Fibroblast of mammary gland (primary cell): ENCODE measurements around the gene ERCC6L2.

ENCODE experiments used
- DNase-seq: peaks from one replicate; pipeline ENCODE4 v3.0.0-alpha.2; 2010; ENCODE audit warnings: low read depth
- H3K4me3 ChIP-seq: 2 replicates; pipeline ENCODE4 v1.5.1; 2011; ENCODE audit warnings: low read depth, mild to moderate bottlenecking, low read length, moderate library complexity; ENCODE audit not compliant: control insufficient read depth
- TF ChIP-seq, protein P1 (sequence below): conservative IDR thresholded peaks from 2 replicates; pipeline ENCODE4 v1.5.1; 2011; ENCODE audit warnings: low read depth, low read length, inconsistent platforms; ENCODE audit not compliant: control insufficient read depth, insufficient read depth

The ERCC6L2 gene

DNA sequence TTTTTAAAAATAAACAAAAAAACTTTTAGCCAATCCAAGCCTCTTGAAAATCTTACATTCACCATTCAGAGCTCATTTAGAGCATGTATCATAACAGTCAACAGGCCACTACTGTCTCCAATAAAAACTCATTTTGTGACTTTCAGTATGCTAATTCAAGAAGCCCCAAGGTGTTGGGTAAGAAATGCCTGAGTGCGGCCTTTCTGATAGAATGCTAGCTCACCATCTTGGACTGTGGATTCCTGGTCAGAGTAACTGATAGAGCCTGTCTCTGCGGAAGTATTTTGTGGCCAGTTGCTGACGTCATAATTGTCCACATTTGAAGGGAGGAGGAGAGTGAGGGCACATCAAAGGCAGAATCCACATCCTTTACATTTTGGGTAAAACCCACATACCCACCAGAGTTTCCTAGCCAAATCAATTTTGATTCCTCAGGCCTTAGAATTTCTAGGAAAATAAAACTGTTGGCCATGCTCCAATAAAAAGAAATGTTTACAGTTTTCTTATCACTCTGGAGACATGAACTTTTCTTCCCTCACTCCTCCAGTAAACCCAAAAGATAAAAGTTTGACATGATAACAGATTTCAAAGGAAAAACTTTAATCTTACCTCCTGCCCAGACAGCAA lies 41.1 kb upstream of the ERCC6L2 start:
- TF ChIP-seq, protein P1, sequence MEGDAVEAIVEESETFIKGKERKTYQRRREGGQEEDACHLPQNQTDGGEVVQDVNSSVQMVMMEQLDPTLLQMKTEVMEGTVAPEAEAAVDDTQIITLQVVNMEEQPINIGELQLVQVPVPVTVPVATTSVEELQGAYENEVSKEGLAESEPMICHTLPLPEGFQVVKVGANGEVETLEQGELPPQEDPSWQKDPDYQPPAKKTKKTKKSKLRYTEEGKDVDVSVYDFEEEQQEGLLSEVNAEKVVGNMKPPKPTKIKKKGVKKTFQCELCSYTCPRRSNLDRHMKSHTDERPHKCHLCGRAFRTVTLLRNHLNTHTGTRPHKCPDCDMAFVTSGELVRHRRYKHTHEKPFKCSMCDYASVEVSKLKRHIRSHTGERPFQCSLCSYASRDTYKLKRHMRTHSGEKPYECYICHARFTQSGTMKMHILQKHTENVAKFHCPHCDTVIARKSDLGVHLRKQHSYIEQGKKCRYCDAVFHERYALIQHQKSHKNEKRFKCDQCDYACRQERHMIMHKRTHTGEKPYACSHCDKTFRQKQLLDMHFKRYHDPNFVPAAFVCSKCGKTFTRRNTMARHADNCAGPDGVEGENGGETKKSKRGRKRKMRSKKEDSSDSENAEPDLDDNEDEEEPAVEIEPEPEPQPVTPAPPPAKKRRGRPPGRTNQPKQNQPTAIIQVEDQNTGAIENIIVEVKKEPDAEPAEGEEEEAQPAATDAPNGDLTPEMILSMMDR = no peak
- no peak for DNase-seq
- no peak overlapping the region for H3K4me3 ChIP-seq

DNA sequence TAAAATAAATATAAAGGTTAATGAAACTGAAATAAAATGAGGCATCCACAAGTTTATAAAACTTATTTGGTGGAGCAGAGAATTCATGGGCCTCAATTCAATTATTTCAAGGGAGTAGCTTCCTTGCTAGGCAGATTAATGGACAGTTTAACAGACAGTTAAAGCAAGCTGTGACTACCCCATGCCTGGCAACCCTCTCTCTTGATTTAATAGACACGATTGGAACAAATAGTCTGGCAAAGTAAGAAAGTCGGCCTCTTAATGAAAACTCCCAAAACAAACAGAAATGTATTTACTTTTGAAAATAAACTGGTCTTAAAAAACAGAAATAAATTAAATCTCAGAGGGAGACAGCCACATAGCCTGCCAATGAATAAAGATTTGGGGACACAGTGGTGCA lies 40.1 kb upstream of the ERCC6L2 start:
- no peak for DNase-seq
- TF ChIP-seq, protein P1 = no peak
- no peak overlapping the region for H3K4me3 ChIP-seq

DNA sequence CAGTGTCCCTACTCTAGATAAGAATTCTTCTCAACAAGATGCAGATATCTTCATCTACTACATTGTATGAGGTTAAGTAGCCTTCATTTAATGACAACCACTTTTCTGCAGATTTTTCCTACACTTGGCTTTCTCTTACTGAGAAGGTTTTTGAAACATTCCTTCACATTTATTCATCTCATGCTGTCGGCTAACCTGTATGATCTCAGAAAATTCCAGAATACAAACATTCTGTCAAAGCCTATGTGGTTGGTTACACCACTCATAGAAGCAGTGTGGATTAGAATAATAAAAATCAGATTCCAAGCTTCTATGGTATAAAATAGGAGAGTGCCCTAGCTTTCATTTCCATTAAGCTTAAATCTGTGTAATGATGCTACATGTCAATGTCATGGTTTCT lies 39.4 kb upstream of the ERCC6L2 start:
- no peak for DNase-seq
- no peak overlapping the region for H3K4me3 ChIP-seq
- TF ChIP-seq, protein P1 = no peak

DNA sequence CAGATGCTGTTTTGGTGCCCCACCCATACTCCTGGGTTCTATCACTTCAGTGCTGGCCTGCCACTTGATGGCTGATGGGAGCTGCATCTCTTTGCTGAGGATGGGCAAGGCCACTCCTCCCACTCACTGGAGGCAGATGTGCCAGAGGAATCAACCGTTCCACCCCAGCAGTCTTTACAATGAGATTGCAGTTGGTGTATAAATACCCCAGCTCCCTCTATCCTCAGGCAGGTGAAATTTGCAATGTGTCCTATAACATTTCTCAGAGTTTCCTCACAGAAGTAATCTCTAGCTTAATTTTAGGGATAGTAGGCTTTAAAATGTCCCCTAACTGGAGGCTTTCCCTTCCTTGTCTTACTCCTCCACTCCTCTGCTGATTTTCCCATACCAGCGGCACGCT lies 36.5 kb upstream of the ERCC6L2 start:
- TF ChIP-seq, protein P1 = no peak
- no peak for DNase-seq
- H3K4me3 ChIP-seq = no peak overlapping the region

DNA sequence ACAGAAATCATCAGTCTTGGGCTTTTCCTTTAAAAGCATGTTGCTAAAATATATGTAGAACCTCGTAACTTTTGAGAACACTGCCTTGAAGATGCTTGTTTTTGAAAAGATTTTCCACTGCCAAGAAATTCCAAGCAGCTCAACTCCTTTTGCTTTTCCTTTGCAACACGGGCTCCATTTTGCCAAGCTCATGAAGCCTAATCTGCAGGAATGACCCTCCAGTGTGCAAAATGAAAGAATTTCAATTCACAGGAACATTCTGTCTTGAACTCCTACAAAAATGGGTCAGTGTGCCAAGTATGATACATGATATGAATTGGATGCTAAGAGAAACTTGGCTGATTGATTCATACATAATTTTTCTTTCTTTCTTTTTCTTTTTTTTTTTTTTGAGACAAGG lies 35.4 kb upstream of the ERCC6L2 start:
- DNase-seq = no peak
- TF ChIP-seq, protein P1 = no peak
- no peak overlapping the region for H3K4me3 ChIP-seq

DNA sequence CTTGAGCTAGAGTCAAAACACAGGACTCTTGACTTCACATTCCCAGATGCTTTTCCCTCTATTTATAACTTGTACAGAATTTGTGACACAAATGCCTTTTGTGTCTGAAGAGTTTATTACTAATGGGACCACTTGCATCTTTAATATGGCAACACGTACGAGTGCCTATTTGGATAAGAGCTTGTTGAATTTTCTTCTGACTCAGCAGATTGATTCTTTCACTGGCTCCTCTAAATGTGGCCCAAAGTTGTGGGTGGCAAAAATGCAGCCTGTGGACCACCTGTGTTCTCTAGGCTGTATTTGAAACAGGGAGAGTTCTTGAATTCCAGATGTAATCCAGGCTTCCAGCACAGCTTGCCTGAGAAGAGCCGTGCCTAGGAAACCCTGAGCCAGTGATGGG lies 34.1 kb upstream of the ERCC6L2 start:
- TF ChIP-seq, protein P1 = no peak
- no peak for DNase-seq
- H3K4me3 ChIP-seq = no peak overlapping the region

DNA sequence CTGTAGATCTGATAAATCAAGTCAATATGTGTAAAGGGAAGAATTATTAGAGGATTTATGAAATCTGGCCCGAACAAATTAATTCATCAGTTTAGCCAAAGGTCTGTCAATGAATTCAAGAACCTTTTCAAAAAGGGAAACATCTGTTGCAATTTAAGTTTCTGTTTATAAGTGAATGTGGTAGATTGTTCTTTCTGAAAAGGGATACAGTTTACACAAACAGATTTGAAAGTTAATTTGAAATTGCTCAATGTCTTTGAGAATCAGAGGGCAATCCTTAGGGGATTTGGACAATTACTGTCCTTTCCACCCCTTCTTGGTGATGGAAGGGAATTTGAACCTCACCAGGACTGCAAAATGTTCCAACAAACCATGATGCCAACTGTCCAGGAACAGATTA lies 29.7 kb upstream of the ERCC6L2 start:
- H3K4me3 ChIP-seq = no peak overlapping the region
- no peak for DNase-seq
- TF ChIP-seq, protein P1 = no peak
